22Rv1 (cell line): ENCODE measurements around the gene SYNJ2.

ENCODE experiments used
- H3K27ac ChIP-seq: fragments of 450-650 bp; 2 replicates; pipeline ENCODE4 v1.5.1; 2017
- CTCF ChIP-seq: fragments of 450-650 bp; IDR thresholded peaks from 2 replicates; pipeline ENCODE4 v1.5.1; 2017; ENCODE audit warnings: mild to moderate bottlenecking
- ZFX ChIP-seq: fragments of 450-650 bp; IDR thresholded peaks from 2 replicates; pipeline ENCODE4 v1.6.1; 2017; ENCODE audit warnings: antibody characterized with exemption, borderline replicate concordance

SYNJ2 gene

GRCh38 chr6:158022749-158023596 is 41.3 kb downstream of the SYNJ2 start:
- no peak overlapping the region for H3K27ac ChIP-seq
- TF ChIP-seq CTCF, result no peak
- no peak for TF ChIP-seq ZFX

- TF ChIP-seq ZFX, result no peak
- TF ChIP-seq CTCF, result no peak
- no peak overlapping the region for H3K27ac ChIP-seq
These were observed 41.9 kb downstream of the SYNJ2 start for GRCh38 chr6:158023597-158023939.

- TF ChIP-seq ZFX (no peak), CTCF (no peak)
- no peak overlapping the region for H3K27ac ChIP-seq
These were observed 43.1 kb downstream of the SYNJ2 start for GRCh38 chr6:158024566-158025297.

- H3K27ac ChIP-seq, result no peak overlapping the region
- TF ChIP-seq CTCF, result no peak
These were observed 44.6 kb downstream of the SYNJ2 start for GRCh38 chr6:158026054-158026900.

GRCh38 chr6:158026901-158027589 is 45.4 kb downstream of the SYNJ2 start:
- H3K27ac ChIP-seq, result no peak overlapping the region
- no peak for TF ChIP-seq ZFX
- no peak for TF ChIP-seq CTCF

GRCh38 chr6:158027590-158028285 is 46.1 kb downstream of the SYNJ2 start:
- H3K27ac ChIP-seq, result no peak overlapping the region
- TF ChIP-seq CTCF, result no peak
- no peak for TF ChIP-seq ZFX
